ENCODE measurements around the gene OTP. TPM values are rescaled to one million over a fixed set of nuclear protein-coding genes. Genes with fewer than 3 reads are reported as not detected.

OTP gene
- polyA plus RNA-seq, 2 of the 4 experiments (the other 2 are of a cell fraction), result 0.01 to 0.03 TPM

DNA sequence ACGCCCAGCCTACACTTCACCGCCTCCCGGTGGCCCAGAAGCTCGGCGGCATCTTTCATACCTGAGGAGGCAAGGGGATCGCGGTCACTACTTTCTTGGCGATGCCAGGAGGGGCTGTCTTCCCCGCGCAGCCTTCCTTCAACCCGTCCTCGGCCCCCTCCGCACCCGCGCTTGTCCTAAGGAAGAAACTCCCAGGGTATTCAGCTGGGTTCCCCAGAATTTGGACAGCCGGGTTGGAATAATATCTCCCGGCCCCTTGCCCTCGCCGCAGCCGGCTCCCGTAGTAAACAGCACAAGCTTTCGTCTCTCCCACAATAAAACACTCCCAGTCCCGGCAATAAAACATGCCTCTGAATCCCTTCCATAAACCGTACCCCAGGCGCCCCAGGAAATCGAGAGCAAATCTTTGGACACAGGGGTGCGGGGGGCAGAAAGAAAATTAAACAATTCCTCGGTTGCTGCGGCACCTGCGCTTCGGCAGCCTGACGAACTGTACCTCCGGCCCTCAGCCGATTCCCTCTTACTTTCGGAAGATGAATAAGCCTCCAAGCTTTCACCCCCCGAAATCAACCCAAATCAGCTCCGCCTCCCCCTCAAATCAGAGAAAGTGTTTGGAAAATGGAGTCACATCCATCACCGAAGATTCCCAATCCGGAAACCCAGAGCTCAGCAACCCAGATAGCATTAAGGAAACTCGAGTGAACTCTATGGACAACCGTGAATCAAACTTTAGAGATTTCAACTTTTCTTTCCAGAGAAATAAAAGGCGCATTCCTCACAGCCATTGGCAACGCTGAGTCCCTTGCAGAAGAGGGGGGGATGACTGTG lies 1.1 kb downstream of the OTP start:
- Histone ChIP-seq H3K27ac (no peak overlapping the region), H3K4me3 (peak overlapping the region; percentile 28; the same call in 1 of the 3 replicates), H3K4me2 (peak overlapping the region; percentile 69), H3K9me3 (no peaks in the 10 kb centered on the region), H3K4me1 (0 out of 3 replicates have a peak, but pooled peaks cover 2% of the 10 kb centered on the region)
- POLR2A ChIA-PET, result interaction anchor here (0.6 kb wide), 1 partner anchor 831 kb away, joined by 16 read pairs; no protein-coding TSS in a partner anchor
- CTCF ChIA-PET, result interaction anchor here (0.8 to 2.5 kb wide), 4 partner anchors 9 to 631 kb away, joined by 3 to 13 read pairs (median 3); no protein-coding TSS in a partner anchor
- DNase-seq (ENCODE audit: low read depth in 1 of 2, low spot score in 1 of 2) (no peak), FAIRE-seq (no peak), ATAC-seq (no peak)
- 46% methylated on average over 39 of the region's 43 CpGs for WGBS (ENCODE audit: missing lambda C conversion rate)
- TF ChIP-seq FOXS1 (CRISPR knock-in tag; IDR thresholded peaks at IDR 0.05), result no peak
- no peak for TF ChIP-seq FOSL2 (IDR thresholded peaks at IDR 0.05)
- no peak for TF ChIP-seq FOSL2 (CRISPR knock-in tag; IDR thresholded peaks at IDR 0.05)
- no peak for TF ChIP-seq HEYL (CRISPR knock-in tag; IDR thresholded peaks at IDR 0.05)
- TF ChIP-seq KDM5A (IDR thresholded peaks at IDR 0.05), result no peak
- TF ChIP-seq ZFP36 (IDR thresholded peaks at IDR 0.05; ENCODE audit: borderline replicate concordance, partially characterized antibody), result no peak
- TF ChIP-seq KDM1A (IDR thresholded peaks at IDR 0.05; ENCODE audit: low read depth), result no peak
- TF ChIP-seq, protein P1, sequence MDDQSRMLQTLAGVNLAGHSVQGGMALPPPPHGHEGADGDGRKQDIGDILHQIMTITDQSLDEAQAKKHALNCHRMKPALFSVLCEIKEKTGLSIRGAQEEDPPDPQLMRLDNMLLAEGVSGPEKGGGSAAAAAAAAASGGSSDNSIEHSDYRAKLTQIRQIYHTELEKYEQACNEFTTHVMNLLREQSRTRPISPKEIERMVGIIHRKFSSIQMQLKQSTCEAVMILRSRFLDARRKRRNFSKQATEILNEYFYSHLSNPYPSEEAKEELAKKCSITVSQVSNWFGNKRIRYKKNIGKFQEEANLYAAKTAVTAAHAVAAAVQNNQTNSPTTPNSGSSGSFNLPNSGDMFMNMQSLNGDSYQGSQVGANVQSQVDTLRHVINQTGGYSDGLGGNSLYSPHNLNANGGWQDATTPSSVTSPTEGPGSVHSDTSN (IDR thresholded peaks at IDR 0.05), result no peak
- TF ChIP-seq RAD21 (conservative IDR thresholded peaks at IDR 0.05 in 1 of 2, IDR thresholded peaks at IDR 0.05 in 1 of 2), result no peak
- no peak for TF ChIP-seq TFCP2L1 (CRISPR knock-in tag; IDR thresholded peaks at IDR 0.05)
- TF ChIP-seq NR3C1 (IDR thresholded peaks at IDR 0.05), result no peak
- TF ChIP-seq, protein P2, sequence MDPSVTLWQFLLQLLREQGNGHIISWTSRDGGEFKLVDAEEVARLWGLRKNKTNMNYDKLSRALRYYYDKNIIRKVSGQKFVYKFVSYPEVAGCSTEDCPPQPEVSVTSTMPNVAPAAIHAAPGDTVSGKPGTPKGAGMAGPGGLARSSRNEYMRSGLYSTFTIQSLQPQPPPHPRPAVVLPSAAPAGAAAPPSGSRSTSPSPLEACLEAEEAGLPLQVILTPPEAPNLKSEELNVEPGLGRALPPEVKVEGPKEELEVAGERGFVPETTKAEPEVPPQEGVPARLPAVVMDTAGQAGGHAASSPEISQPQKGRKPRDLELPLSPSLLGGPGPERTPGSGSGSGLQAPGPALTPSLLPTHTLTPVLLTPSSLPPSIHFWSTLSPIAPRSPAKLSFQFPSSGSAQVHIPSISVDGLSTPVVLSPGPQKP (IDR thresholded peaks at IDR 0.05; ENCODE audit: low read depth, low read length), result no peak
- TF ChIP-seq, protein P3, sequence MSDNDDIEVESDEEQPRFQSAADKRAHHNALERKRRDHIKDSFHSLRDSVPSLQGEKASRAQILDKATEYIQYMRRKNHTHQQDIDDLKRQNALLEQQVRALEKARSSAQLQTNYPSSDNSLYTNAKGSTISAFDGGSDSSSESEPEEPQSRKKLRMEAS (IDR thresholded peaks at IDR 0.05), result no peak

DNA sequence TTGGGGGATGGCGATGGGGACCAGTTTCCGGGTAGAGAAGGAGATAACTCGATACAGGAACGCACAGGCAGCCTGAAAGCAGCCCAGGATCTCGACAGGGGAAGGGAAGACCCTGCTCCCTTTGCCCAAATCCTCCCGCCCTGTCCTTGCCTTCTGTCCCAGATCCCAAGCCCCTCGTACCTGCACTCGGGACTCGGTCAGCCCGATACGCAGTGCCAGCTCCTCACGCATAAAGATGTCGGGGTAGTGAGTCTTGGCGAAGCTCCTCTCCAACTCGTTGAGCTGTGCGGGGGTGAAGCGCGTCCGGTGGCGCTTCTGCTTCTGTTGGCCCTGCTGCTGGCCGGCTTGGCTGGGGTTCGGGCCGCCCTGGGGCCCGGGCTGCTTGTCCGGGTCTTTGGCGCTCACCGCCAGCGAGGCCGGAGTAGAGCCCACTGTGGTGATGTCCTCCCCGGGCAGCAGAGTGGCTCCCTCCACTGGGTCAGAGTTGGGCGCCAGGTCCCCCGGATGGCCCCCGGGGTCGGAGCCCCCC lies 1.8 kb downstream of the OTP start:
- TF ChIP-seq ZSCAN20 (CRISPR knock-in tag; IDR thresholded peaks at IDR 0.05), result no peak
- no peak for TF ChIP-seq BHLHE40 (IDR thresholded peaks at IDR 0.05; ENCODE audit: low read depth, low read length)
- no peak for TF ChIP-seq EP300 (IDR thresholded peaks at IDR 0.05)
- no peak for TF ChIP-seq CBX2 (IDR thresholded peaks at IDR 0.05; ENCODE audit: borderline replicate concordance, low read depth)
- TF ChIP-seq, protein P4, sequence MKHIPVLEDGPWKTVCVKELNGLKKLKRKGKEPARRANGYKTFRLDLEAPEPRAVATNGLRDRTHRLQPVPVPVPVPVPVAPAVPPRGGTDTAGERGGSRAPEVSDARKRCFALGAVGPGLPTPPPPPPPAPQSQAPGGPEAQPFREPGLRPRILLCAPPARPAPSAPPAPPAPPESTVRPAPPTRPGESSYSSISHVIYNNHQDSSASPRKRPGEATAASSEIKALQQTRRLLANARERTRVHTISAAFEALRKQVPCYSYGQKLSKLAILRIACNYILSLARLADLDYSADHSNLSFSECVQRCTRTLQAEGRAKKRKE (CRISPR knock-in tag; IDR thresholded peaks at IDR 0.05; ENCODE audit: low read depth), result no peak
- TF ChIP-seq MAZ (IDR thresholded peaks at IDR 0.05; ENCODE audit: borderline replicate concordance, low read depth, low read length), result no peak
- TF ChIP-seq, protein P2 (IDR thresholded peaks at IDR 0.05; ENCODE audit: low read depth, low read length), result no peak
- TF ChIP-seq FOSL2 (IDR thresholded peaks at IDR 0.05), result no peak
- no peak for TF ChIP-seq FOSL2 (CRISPR knock-in tag; IDR thresholded peaks at IDR 0.05)
- TF ChIP-seq ZFP36 (IDR thresholded peaks at IDR 0.05; ENCODE audit: borderline replicate concordance, partially characterized antibody), result no peak

More for the DNA sequence above, 1.8 kb downstream of the OTP start:
- H3K4me3 ChIP-seq, result no peak overlapping the region
- POLR2A ChIA-PET, result no interaction called here
- no peak overlapping the region; the same call in 2 of the 3 replicates for H3K4me2 ChIP-seq
- DNase-seq (ENCODE audit: low read depth in 1 of 2, low spot score in 1 of 2) (no peak), ATAC-seq (no peak), FAIRE-seq (no peak)
- 67% methylated on average over 25 of the region's 34 CpGs for WGBS (ENCODE audit: missing lambda C conversion rate)
- CTCF ChIA-PET, result interaction anchor here (0.6 to 2.5 kb wide), 4 partner anchors 8 to 591 kb away, joined by 3 to 13 read pairs (median 3); no protein-coding TSS in a partner anchor
- no peak overlapping the region for H3K27ac ChIP-seq
- no peaks in the 10 kb centered on the region for H3K9me3 ChIP-seq
- peaks cover 3% of the 10 kb centered on the region; the same call in 1 of the 3 replicates for H3K4me1 ChIP-seq

All from A549 (cell line).